Astrocyte of the cerebellum (primary cell): Measurements from ENCODE around the gene CTSV.
"Not testable (repeated sequence)": the region's sequence is repeated elsewhere in the genome, so short reads cannot be mapped to it uniquely, and the experiment has no call there.

Experiments
- DNase-seq: peaks from one replicate; pipeline ENCODE4 v3.0.0-alpha.2; 2011; ENCODE audit warnings: low read depth
- H3K4me3 ChIP-seq: 2 replicates; pipeline ENCODE4 v1.5.1; 2011; ENCODE audit warnings: mild to moderate bottlenecking, low read depth, low read length, moderate library complexity
- in situ Hi-C: cut with HindIII; loops from 2 replicates; pipeline ENCODE4 v1.10.0; 2017; ENCODE audit warnings: low sequenced_read_pairs

Gene CTSV

GRCh38 chr9:96984139-96984538 lies 54.8 kb downstream of the CTSV start:
- H3K4me3 ChIP-seq, in situ Hi-C loops, DNase-seq: not testable (repeated sequence)

DNA sequence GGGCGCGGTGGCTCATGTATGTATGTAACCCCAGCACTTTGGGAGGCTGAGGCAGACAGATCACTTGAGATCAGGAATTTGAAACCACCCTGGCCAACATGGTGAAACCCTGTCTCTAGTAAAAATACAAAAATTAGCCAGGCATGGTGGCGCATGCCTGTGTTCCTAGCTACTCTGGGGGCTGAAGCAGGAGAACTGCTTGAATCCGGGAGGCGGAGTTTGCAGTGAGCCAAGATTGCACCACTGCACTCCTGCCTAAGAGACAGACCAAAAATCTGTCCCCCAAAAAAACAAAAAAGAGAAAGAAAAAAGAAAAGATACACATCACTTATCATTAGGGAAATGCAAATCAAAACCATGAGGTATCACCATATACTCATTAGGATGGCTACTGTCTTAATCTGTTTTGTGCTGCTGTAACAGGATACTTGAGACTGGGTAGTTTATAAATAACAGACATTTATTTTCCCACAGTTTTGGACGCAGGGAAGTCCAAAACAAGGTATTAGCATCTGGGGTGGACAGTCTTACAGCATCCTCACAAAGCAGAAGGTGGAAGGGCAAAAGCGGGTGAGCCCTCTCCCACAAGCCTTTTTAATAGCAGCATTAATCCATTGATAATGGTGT lies 55.3 kb downstream of the CTSV start:
- DNase-seq, H3K4me3 ChIP-seq, in situ Hi-C loops: not testable (repeated sequence)
